ENCODE data around the gene MTREX.

The MTREX gene

DNA sequence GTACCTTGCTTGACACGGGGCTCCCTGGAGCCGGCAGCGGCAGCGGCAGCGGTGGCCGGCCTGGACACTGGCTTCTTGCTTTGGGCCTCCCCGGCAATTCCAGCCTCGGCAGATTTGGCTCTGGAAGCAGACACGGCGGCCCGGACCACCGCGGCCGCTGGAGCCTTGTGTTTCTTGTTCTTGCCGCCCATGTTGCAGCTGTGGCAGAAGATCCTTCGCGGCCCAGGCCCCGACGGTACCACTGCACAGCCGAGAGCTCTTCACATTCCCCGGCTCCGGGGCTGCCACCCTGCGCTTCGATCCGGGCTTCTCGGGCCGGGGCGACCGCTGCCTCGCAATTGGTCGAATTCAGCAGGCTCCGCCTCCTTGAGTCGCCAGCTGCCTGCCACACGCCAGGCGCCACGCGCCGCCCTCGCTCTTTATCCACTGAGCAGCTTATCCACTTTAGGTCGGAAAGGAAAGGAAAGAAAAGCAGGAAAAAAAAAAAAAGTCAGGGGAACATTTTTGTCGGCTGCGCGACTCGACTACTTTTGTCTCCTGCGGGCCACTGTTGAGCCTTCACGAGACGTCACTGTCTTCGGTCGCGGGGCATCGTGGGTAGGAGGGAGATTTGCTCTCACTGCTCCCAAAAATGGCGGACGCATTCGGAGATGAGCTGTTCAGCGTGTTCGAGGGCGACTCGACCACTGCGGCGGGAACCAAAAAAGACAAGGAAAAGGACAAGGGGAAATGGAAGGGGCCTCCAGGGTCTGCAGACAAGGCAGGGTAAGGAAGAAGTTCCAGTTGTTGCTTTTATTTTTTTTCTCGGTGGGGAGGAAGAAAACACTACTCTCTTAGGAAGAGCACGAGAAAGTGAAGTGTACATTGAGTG lies at the start of gene MTREX, which contains the start of gene DHX29 (continued):
- 0 out of 2 replicates have a peak, but pooled peaks have one; percentile 56 for TF ChIP-seq ZNF561 (tag by site-specific recombination; IDR thresholded peaks at IDR 0.05; ENCODE audit: borderline replicate concordance)
- TF ChIP-seq ZNF423 (tag by site-specific recombination; IDR thresholded peaks at IDR 0.05): no peak
- TF ChIP-seq, protein P1, sequence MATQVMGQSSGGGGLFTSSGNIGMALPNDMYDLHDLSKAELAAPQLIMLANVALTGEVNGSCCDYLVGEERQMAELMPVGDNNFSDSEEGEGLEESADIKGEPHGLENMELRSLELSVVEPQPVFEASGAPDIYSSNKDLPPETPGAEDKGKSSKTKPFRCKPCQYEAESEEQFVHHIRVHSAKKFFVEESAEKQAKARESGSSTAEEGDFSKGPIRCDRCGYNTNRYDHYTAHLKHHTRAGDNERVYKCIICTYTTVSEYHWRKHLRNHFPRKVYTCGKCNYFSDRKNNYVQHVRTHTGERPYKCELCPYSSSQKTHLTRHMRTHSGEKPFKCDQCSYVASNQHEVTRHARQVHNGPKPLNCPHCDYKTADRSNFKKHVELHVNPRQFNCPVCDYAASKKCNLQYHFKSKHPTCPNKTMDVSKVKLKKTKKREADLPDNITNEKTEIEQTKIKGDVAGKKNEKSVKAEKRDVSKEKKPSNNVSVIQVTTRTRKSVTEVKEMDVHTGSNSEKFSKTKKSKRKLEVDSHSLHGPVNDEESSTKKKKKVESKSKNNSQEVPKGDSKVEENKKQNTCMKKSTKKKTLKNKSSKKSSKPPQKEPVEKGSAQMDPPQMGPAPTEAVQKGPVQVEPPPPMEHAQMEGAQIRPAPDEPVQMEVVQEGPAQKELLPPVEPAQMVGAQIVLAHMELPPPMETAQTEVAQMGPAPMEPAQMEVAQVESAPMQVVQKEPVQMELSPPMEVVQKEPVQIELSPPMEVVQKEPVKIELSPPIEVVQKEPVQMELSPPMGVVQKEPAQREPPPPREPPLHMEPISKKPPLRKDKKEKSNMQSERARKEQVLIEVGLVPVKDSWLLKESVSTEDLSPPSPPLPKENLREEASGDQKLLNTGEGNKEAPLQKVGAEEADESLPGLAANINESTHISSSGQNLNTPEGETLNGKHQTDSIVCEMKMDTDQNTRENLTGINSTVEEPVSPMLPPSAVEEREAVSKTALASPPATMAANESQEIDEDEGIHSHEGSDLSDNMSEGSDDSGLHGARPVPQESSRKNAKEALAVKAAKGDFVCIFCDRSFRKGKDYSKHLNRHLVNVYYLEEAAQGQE (tag by site-specific recombination; IDR thresholded peaks at IDR 0.05): peak; percentile 29; the same call in 1 of the 2 replicates
- TF ChIP-seq, protein P2, sequence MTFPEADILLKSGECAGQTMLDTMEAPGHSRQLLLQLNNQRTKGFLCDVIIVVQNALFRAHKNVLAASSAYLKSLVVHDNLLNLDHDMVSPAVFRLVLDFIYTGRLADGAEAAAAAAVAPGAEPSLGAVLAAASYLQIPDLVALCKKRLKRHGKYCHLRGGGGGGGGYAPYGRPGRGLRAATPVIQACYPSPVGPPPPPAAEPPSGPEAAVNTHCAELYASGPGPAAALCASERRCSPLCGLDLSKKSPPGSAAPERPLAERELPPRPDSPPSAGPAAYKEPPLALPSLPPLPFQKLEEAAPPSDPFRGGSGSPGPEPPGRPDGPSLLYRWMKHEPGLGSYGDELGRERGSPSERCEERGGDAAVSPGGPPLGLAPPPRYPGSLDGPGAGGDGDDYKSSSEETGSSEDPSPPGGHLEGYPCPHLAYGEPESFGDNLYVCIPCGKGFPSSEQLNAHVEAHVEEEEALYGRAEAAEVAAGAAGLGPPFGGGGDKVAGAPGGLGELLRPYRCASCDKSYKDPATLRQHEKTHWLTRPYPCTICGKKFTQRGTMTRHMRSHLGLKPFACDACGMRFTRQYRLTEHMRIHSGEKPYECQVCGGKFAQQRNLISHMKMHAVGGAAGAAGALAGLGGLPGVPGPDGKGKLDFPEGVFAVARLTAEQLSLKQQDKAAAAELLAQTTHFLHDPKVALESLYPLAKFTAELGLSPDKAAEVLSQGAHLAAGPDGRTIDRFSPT (tag by site-specific recombination; IDR thresholded peaks at IDR 0.05): peak; percentile 93
- TF ChIP-seq ZNF155 (tag by site-specific recombination; IDR thresholded peaks at IDR 0.05): no peak
- TF ChIP-seq BCL11A (tag by site-specific recombination; IDR thresholded peaks at IDR 0.05; ENCODE audit: low read depth): no peak
- no peak for TF ChIP-seq ZNF214 (tag by site-specific recombination; IDR thresholded peaks at IDR 0.05; ENCODE audit: borderline replicate concordance)
- no peak for TF ChIP-seq ZNF274 (IDR thresholded peaks at IDR 0.05; ENCODE audit: low read length)
- no peak for TF ChIP-seq ZNF274 (tag by site-specific recombination; IDR thresholded peaks at IDR 0.05; ENCODE audit: borderline replicate concordance)
- peak; percentile 81 for TF ChIP-seq ZFP37 (tag by site-specific recombination; IDR thresholded peaks at IDR 0.05)
- TF ChIP-seq ZNF37A (tag by site-specific recombination; IDR thresholded peaks at IDR 0.05): no peak
- TF ChIP-seq ZNF701 (tag by site-specific recombination; IDR thresholded peaks at IDR 0.05): no peak
- TF ChIP-seq ZNF133 (tag by site-specific recombination; IDR thresholded peaks at IDR 0.05): no peak
- TF ChIP-seq, protein P3, sequence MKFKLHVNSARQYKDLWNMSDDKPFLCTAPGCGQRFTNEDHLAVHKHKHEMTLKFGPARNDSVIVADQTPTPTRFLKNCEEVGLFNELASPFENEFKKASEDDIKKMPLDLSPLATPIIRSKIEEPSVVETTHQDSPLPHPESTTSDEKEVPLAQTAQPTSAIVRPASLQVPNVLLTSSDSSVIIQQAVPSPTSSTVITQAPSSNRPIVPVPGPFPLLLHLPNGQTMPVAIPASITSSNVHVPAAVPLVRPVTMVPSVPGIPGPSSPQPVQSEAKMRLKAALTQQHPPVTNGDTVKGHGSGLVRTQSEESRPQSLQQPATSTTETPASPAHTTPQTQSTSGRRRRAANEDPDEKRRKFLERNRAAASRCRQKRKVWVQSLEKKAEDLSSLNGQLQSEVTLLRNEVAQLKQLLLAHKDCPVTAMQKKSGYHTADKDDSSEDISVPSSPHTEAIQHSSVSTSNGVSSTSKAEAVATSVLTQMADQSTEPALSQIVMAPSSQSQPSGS (tag by site-specific recombination; IDR thresholded peaks at IDR 0.05; ENCODE audit: low read depth): peak; percentile 74
- peak; percentile 90 for TF ChIP-seq ZNF366 (tag by site-specific recombination; conservative IDR thresholded peaks at IDR 0.05)
- TF ChIP-seq ZNF549 (tag by site-specific recombination; IDR thresholded peaks at IDR 0.05): no peak
- TF ChIP-seq ZNF354C (tag by site-specific recombination; IDR thresholded peaks at IDR 0.05; ENCODE audit: borderline replicate concordance, low read depth): no peak
- peak; percentile 62 for TF ChIP-seq KLF8 (tag by site-specific recombination; IDR thresholded peaks at IDR 0.05)
- peak; percentile 75 for TF ChIP-seq ZNF600 (tag by site-specific recombination; IDR thresholded peaks at IDR 0.05)
- no peak for TF ChIP-seq ZNF830 (tag by site-specific recombination; IDR thresholded peaks at IDR 0.05; ENCODE audit: low read depth)
- no peak for TF ChIP-seq ZNF138 (tag by site-specific recombination; IDR thresholded peaks at IDR 0.05; ENCODE audit: borderline replicate concordance)
- no peak for TF ChIP-seq ZNF548 (tag by site-specific recombination; IDR thresholded peaks at IDR 0.05)
- TF ChIP-seq ZNF529 (tag by site-specific recombination; IDR thresholded peaks at IDR 0.05; ENCODE audit: insufficient replicate concordance): no peak
- no peak for TF ChIP-seq ZNF211 (tag by site-specific recombination; IDR thresholded peaks at IDR 0.05; ENCODE audit: low read depth)
- TF ChIP-seq ZNF146 (tag by site-specific recombination; IDR thresholded peaks at IDR 0.05): peak; percentile 25; the same call in 1 of the 2 replicates
- TF ChIP-seq ZNF610 (tag by site-specific recombination; IDR thresholded peaks at IDR 0.05; ENCODE audit: borderline replicate concordance): 0 out of 2 replicates have a peak, but pooled peaks have one; percentile 55
- TF ChIP-seq, protein P4, sequence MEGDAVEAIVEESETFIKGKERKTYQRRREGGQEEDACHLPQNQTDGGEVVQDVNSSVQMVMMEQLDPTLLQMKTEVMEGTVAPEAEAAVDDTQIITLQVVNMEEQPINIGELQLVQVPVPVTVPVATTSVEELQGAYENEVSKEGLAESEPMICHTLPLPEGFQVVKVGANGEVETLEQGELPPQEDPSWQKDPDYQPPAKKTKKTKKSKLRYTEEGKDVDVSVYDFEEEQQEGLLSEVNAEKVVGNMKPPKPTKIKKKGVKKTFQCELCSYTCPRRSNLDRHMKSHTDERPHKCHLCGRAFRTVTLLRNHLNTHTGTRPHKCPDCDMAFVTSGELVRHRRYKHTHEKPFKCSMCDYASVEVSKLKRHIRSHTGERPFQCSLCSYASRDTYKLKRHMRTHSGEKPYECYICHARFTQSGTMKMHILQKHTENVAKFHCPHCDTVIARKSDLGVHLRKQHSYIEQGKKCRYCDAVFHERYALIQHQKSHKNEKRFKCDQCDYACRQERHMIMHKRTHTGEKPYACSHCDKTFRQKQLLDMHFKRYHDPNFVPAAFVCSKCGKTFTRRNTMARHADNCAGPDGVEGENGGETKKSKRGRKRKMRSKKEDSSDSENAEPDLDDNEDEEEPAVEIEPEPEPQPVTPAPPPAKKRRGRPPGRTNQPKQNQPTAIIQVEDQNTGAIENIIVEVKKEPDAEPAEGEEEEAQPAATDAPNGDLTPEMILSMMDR (tag by site-specific recombination; IDR thresholded peaks at IDR 0.05): no peak
- TF ChIP-seq ZNF654 (tag by site-specific recombination; IDR thresholded peaks at IDR 0.05; ENCODE audit: low read depth): no peak
- TF ChIP-seq, protein P5, sequence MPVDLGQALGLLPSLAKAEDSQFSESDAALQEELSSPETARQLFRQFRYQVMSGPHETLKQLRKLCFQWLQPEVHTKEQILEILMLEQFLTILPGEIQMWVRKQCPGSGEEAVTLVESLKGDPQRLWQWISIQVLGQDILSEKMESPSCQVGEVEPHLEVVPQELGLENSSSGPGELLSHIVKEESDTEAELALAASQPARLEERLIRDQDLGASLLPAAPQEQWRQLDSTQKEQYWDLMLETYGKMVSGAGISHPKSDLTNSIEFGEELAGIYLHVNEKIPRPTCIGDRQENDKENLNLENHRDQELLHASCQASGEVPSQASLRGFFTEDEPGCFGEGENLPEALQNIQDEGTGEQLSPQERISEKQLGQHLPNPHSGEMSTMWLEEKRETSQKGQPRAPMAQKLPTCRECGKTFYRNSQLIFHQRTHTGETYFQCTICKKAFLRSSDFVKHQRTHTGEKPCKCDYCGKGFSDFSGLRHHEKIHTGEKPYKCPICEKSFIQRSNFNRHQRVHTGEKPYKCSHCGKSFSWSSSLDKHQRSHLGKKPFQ (tag by site-specific recombination; IDR thresholded peaks at IDR 0.05): no peak
